HG03066 (cell line): Measurements from ENCODE around the gene RBM47.
"Not testable (repeated sequence)": the region's sequence is repeated elsewhere in the genome, so short reads cannot be mapped to it uniquely, and the experiment has no call there.

ENCODE experiments used
- ATAC-seq: cut with Tn5 transposase; IDR thresholded peaks from one replicate; pipeline ENCODE4 v1.9.1; 2021; ENCODE audit warnings: low read depth; ENCODE audit not compliant: unreplicated experiment

Gene RBM47

GRCh38 chr4:40461062-40461461, 168.6 kb downstream of the RBM47 start:
- ATAC-seq = no peak

GRCh38 chr4:40458683-40459082, 171.0 kb downstream of the RBM47 start:
- ATAC-seq = no peak

GRCh38 chr4:40458109-40458508, 171.6 kb downstream of the RBM47 start:
- no peak for ATAC-seq

GRCh38 chr4:40455340-40455902, 174.2 kb downstream of the RBM47 start:
- no peak for ATAC-seq

- ATAC-seq = no peak
These were observed 174.8 kb downstream of the RBM47 start for GRCh38 chr4:40454816-40455215.

DNA sequence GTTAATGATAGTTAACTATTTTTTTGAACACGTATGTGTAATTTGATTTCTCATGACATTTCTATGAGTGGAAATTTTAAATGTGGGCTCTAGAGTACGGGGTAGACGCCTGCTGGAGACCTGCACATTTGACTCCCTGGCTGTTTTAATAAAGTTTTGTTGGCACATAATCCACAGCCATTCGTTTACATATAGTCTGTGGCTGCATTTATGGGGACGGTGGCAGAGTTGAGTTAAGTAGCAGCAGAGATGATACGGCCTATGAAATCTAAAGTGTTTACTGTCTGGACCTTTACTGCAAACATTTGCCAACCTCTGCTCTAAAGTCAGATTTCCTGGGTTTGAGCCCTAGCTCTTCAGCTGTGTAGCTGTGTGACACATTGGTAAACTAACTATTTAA, 175.8 kb downstream of the RBM47 start:
- no peak for ATAC-seq

DNA sequence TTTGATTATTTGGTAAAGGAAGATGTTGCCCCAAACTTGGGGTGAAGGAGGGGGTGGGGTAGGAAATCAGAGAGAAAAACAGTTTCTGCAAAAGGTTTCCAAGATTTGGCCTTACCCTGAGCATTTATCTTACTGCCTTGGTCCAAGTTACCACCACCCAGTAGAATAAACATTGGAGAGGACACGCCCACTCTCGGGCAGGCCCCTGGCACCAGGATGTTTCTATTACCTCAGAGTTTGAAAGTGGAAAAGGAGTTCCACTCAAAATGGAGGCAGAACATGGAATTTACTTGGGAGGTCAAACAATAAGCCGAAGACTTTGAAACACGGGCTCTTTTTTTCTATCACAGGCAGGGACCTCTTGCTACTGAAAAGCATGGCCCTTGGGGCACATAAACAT, 180.8 kb downstream of the RBM47 start:
- ATAC-seq = no peak

DNA sequence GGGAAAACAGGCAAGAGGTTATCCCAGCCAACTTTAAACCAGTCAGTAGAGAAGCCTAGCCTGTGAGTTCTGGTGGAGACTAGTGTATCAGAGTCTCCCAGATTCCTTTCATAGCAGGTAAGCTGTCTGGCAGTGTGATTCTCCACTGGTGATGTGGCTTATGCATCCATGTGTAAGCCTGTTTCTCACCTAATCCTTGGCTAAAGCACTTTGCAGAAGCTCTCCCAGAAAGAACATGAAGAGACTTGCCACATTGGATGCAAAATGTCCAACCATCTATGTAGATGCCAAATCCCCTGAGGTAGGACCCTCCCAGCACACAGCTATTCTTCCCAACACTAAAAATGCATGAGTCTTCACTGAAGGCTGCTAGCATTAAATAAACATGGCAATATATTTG, 182.8 kb downstream of the RBM47 start:
- ATAC-seq = no peak

GRCh38 chr4:40446261-40446750, 183.4 kb downstream of the RBM47 start:
- ATAC-seq = not testable (repeated sequence)

DNA sequence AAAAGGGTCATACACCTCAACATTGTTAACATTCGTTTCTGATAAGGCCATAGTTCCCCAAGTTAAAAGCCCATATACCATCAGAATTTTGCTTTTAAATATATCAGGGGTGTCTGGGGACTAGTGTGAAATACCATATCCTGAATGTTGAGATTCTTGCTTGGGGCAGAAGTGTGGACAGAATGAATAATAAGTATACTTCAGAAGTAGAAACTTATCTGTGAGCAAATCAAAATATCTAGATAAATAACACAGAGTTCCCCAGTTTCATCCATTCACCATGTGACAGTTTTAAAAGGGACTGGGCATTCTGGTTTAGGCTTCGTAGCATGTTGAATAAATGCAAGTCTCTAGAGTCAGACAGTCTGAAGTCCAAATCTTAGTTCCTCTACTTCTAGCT, 184.0 kb downstream of the RBM47 start:
- ATAC-seq = no peak

GRCh38 chr4:40441430-40441829, 188.2 kb downstream of the RBM47 start:
- ATAC-seq = no peak

DNA sequence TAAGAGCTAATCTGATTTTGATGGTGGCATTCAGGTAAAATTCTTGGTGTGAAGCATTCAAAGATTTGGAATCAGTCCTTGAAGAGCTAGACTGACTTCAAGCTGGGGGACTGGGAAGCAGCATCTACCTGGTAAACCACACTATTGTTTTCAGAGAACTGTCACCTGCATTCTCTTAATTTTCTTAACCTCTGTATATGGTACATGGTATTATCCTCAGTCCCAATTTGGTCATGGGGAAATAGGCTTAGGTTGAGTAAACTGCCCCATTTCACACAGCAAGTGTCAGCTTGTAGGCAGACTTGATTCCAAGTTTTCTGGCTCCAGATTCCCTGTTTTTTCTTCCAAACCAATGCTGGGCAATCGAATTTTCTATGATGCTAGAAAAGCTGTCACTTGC, 190.1 kb downstream of the RBM47 start:
- ATAC-seq = no peak

- no peak for ATAC-seq
These were observed 191.2 kb downstream of the RBM47 start for GRCh38 chr4:40438384-40439026.

- no peak for ATAC-seq
These were observed 191.8 kb downstream of the RBM47 start for GRCh38 chr4:40437741-40438383.

- not testable (repeated sequence) for ATAC-seq
These were observed 194.4 kb downstream of the RBM47 start for GRCh38 chr4:40435306-40435705.

- no peak for ATAC-seq
These were observed 195.5 kb downstream of the RBM47 start for GRCh38 chr4:40434126-40434687.

DNA sequence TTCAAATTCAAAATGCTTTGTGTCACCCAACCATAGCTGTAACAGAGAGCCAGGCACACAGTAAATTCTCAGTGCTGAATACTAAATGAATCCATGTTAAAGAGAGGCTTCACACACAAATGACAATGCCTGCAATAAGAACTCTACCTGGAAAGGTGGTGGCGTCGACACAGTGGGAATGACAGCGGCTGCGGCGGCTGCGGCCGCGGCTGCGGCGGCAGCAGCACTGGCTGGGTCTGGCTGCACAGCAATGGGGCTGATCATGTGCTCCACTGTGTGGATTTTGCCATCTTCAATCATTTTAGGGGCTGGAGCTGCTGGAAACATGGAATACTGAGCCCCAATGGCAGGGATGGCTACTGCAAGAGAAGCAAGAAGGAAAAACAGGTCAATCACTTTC, 197.2 kb downstream of the RBM47 start:
- ATAC-seq = no peak

- ATAC-seq = not testable (repeated sequence)
These were observed 201.8 kb downstream of the RBM47 start for GRCh38 chr4:40427871-40428270.

DNA sequence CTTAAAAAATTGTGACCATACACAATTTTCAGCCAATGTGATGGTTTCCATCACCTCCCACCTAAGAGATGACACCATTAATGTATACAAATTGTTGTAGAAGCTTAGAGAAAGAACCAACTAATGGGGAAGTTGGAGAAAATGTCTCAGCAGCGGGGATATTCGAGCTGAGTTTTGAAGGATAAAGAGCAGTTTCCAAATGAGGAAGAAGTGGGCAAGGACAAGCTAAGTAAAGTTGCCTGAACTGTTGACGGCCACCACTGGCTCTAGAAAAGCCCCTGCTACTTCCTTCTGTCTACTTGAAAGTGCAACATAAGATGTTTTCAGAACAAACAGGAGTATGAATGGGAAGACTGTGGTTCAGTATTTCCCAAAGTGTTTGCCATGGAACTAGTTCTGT, 202.5 kb downstream of the RBM47 start:
- no peak for ATAC-seq

- ATAC-seq = no peak
These were observed 203.7 kb downstream of the RBM47 start for GRCh38 chr4:40425799-40426574.

- ATAC-seq = no peak
These were observed 205.9 kb downstream of the RBM47 start for GRCh38 chr4:40423735-40424134.
